GM21723 (cell line): Measurements from ENCODE around the gene LMAN2.
A peak's percentile ranks its signal among the peaks of the same experiment; 100 is the strongest.
"Not testable (repeated sequence)": the region's sequence is repeated elsewhere in the genome, so short reads cannot be mapped to it uniquely, and the experiment has no call there.

Experiments
- ATAC-seq: cut with Tn5 transposase; IDR thresholded peaks from one replicate; pipeline ENCODE4 v1.9.1; 2021; ENCODE audit warnings: mild to moderate bottlenecking, moderate library complexity; ENCODE audit not compliant: unreplicated experiment

The LMAN2 gene

GRCh38 chr5:177365845-177366527 is 14.5 kb upstream of the LMAN2 start:
- ATAC-seq: no peak

GRCh38 chr5:177364159-177364962 is 12.9 kb upstream of the LMAN2 start:
- ATAC-seq: no peak

- no peak for ATAC-seq
Observed at GRCh38 chr5:177363565-177363964, 12.1 kb upstream of the LMAN2 start.

- ATAC-seq: peak; percentile 41
Observed at GRCh38 chr5:177362610-177363507, 11.4 kb upstream of the LMAN2 start.

- no peak for ATAC-seq
Observed at GRCh38 chr5:177362292-177362609, 10.8 kb upstream of the LMAN2 start.

- no peak for ATAC-seq
Observed at GRCh38 chr5:177361418-177362291, 10.2 kb upstream of the LMAN2 start.

- not testable (repeated sequence) for ATAC-seq
Observed at GRCh38 chr5:177360740-177361139, 9.3 kb upstream of the LMAN2 start.

- no peak for ATAC-seq
Observed at GRCh38 chr5:177359860-177360259, 8.4 kb upstream of the LMAN2 start.

GRCh38 chr5:177359451-177359851 is 8.0 kb upstream of the LMAN2 start:
- ATAC-seq: no peak

GRCh38 chr5:177358370-177358819 is 6.9 kb upstream of the LMAN2 start:
- peak; percentile 1 for ATAC-seq

- ATAC-seq: peak; percentile 86
Observed at GRCh38 chr5:177357459-177358351, 6.2 kb upstream of the LMAN2 start, which contains the start of gene RGS14. TSS of gene RGS14 (plus strand) at chr5:177357924. CDS start at chr5:177358025, 101 bp downstream.

GRCh38 chr5:177357146-177357458 is 5.6 kb upstream of the LMAN2 start:
- no peak for ATAC-seq

GRCh38 chr5:177356746-177357145 is 5.3 kb upstream of the LMAN2 start:
- no peak for ATAC-seq

GRCh38 chr5:177355868-177356168 is 4.3 kb upstream of the LMAN2 start:
- ATAC-seq: no peak

- no peak for ATAC-seq
Observed at GRCh38 chr5:177355162-177355867, 3.8 kb upstream of the LMAN2 start.

GRCh38 chr5:177354711-177355110 is 3.2 kb upstream of the LMAN2 start:
- ATAC-seq: no peak

GRCh38 chr5:177354256-177354655 is 2.8 kb upstream of the LMAN2 start:
- ATAC-seq: no peak

- ATAC-seq: no peak
Observed at GRCh38 chr5:177353093-177353492, 1.6 kb upstream of the LMAN2 start.

GRCh38 chr5:177350776-177351391 is 584 bp downstream of the LMAN2 start:
- peak; percentile 10 for ATAC-seq
